ENCODE measurements around the gene RTN4RL2.

- TF ChIP-seq SREBF2 (IDR thresholded peaks at IDR 0.05; ENCODE audit: low read length) (no peak), CREM (IDR thresholded peaks at IDR 0.05; ENCODE audit: low read depth) (no peak), CTCF (IDR thresholded peaks at IDR 0.05 in 2 of 3, conservative IDR thresholded peaks at IDR 0.05 in 1 of 3; ENCODE audit: control insufficient read depth in 2 of 3, extremely low read depth in 1 of 3, insufficient read depth in 1 of 3, low read depth in 3 of 3, low read length in 3 of 3) (no peak), RFX5 (IDR thresholded peaks at IDR 0.05; ENCODE audit: low read depth, low read length) (no peak), SIN3A (IDR thresholded peaks at IDR 0.05; ENCODE audit: low read depth, low read length) (no peak)
These were observed 17.3 kb downstream of the RTN4RL2 start for GRCh38 chr11:57477507-57478189.

Measured in GM12878 (cell line).